ENCODE data around the gene PLCL1.
"Not testable (repeated sequence)": the region's sequence is repeated elsewhere in the genome, so short reads cannot be mapped to it uniquely, and the experiment has no call there.

DNA sequence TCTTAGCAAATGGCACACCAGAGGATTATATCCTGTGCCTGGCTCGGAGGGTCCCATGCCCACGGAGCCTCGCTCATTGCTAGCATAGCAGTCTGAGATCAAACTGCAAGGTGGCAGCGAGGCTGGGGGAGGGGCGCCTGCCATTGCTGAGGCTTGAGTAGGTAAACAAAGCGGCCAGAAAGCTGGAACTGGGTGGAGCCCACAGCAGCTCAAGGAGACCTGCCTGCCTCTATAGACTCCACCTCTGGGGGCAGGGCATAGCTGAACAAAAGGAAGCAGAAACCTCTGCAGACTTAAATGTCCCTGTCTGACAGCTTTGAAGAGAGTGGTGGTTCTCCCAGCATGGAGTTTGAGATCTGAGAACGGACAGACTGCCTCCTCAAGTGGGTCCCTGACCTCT is 392.2 kb downstream of the PLCL1 start:
- TF ChIP-seq, protein P1, sequence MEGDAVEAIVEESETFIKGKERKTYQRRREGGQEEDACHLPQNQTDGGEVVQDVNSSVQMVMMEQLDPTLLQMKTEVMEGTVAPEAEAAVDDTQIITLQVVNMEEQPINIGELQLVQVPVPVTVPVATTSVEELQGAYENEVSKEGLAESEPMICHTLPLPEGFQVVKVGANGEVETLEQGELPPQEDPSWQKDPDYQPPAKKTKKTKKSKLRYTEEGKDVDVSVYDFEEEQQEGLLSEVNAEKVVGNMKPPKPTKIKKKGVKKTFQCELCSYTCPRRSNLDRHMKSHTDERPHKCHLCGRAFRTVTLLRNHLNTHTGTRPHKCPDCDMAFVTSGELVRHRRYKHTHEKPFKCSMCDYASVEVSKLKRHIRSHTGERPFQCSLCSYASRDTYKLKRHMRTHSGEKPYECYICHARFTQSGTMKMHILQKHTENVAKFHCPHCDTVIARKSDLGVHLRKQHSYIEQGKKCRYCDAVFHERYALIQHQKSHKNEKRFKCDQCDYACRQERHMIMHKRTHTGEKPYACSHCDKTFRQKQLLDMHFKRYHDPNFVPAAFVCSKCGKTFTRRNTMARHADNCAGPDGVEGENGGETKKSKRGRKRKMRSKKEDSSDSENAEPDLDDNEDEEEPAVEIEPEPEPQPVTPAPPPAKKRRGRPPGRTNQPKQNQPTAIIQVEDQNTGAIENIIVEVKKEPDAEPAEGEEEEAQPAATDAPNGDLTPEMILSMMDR (IDR thresholded peaks at IDR 0.05) = not testable (repeated sequence)
- not testable (repeated sequence) for TF ChIP-seq POLR2A (IDR thresholded peaks at IDR 0.05)

Measured in lower leg skin (tissue), 3 donors.